Right lobe of liver (tissue), 6 donors: ENCODE results near the gene NAA20. TPM values are rescaled to one million over a fixed set of nuclear protein-coding genes. Genes with fewer than 3 reads are reported as not detected.

ENCODE experiments used
- ATAC-seq, 4 donors: fragments of 200-7000 bp; cut with Tn5 transposase; one replicate each; pipeline ENCODE4 v1.9.1; 2020; ENCODE audit warnings: mild to moderate bottlenecking in 4 of 4, moderate library complexity in 4 of 4
- DNase-seq, 3 donors: peaks; one replicate each; pipeline ENCODE4 v3.0.0-alpha.2; 2020
- H3K27ac ChIP-seq, 3 donors: fragments of 200-600 bp; one replicate each; pipeline ENCODE4 v1.8.0; 2022
- H3K27me3 ChIP-seq, 2 donors: fragments of 200-600 bp; one replicate each; pipeline ENCODE4 v1.8.0; 2022
- H3K36me3 ChIP-seq, 4 donors: fragments of 200-600 bp; sonication (generic) in 1 of 4; one replicate each; pipeline versions ENCODE4 v1.5.1 to v1.8.0; 2017 to 2022; ENCODE audit warnings: control low read depth in 1 of 4
- H3K4me1 ChIP-seq, 4 donors: fragments of 200-600 bp; sonication (generic) in 1 of 4; one replicate each; pipeline versions ENCODE4 v1.5.1 to v1.8.0; 2017 to 2022; ENCODE audit warnings: control low read depth in 1 of 4
- H3K4me3 ChIP-seq, 3 donors: fragments of 200-600 bp; one replicate each; pipeline ENCODE4 v1.8.0; 2022
- H3K9me3 ChIP-seq, 4 donors: fragments of 200-600 bp; sonication (generic) in 1 of 4; one replicate each; pipeline versions ENCODE4 v1.5.1 to v1.8.0; 2017 to 2022; ENCODE audit warnings: control low read depth in 1 of 4
- CTCF ChIP-seq, 4 donors: fragments of 200-600 bp in 3 of 4; fragments of 450-650 bp in 1 of 4; IDR thresholded peaks; one replicate each; pipeline versions ENCODE4 v1.5.1 to v1.8.0; 2016 to 2022; ENCODE audit warnings: antibody characterized with exemption in 4 of 4, mild to moderate bottlenecking in 2 of 4
- POLR2A ChIP-seq: fragments of 450-650 bp; IDR thresholded peaks from one replicate; pipeline ENCODE4 v1.6.1; 2017; ENCODE audit warnings: antibody characterized with exemption, mild to moderate bottlenecking
- WGBS: methylation state at CpG from one replicate; pipeline ENCODE4 v1.1.6; 2018; ENCODE audit warnings: low coverage, low lambda C conversion rate; ENCODE audit not compliant: insufficient coverage; ENCODE audit errors: missing lambda C conversion rate; 5-methylcytosine and 5-hydroxymethylcytosine counted together
- intact Hi-C, 2 donors: fragments of 100-400 bp; cut with DNase I; formaldehyde crosslinking; loops; one replicate each; pipeline versions ENCODE4 v1.11.2 to v1.14.1; 2022
- total RNA-seq, 6 experiments: library from RNA; depleted of rRNA in 2 of 6; stranded (reverse); fragments of >200 nt in 2 of 6; fragmentation: NEBNext Ultra II Directional in 3 of 6; extraction: Animal tissue kit (Norgen Biotek cat#: 25700) in 3 of 6; gene quantifications; one replicate each; pipeline versions ENCODE4 v1.1.0 to v1.2.4, GENCODE V29; 2016 to 2023
- donor health status: DM: no; HTN: yes; CAD: no.
- donor health status: DM: no; HTN: no; CAD: no.
- donor health status: DM: no; HTN: no; CAD: no.
- donor health status: DM: no; HTN: yes; CAD: no.
- donor health status: DM: no; HTN: yes; CAD: no.

The NAA20 gene
- total RNA-seq, 6 experiments from 2014 or later: 34.0 to 48.0 (median 41.7) TPM

GRCh38 chr20:19976595-19977372 is 40.4 kb upstream of the NAA20 start:
- intact Hi-C loops: no loop called here
- peaks cover 0 to 13% (median 0%) of the 10 kb centered on the region in 4 donors for H3K36me3 ChIP-seq
- H3K9me3 ChIP-seq: no peaks in the 10 kb centered on the region
- H3K27ac ChIP-seq: peak overlapping the region in 2 of 3 donors; percentile 29 to 67
- DNase-seq: no peak
- H3K27me3 ChIP-seq: no peaks in the 10 kb centered on the region
- peak in 3 of 4 donors; percentile 12 to 31 (median 20) for ATAC-seq
- no peak overlapping the region for H3K4me3 ChIP-seq
- WGBS: 68% methylated on average over 2 of the region's 8 CpGs
- TF ChIP-seq POLR2A: no peak
- no peak for TF ChIP-seq CTCF (IDR thresholded peaks at IDR 0.05)
- H3K4me1 ChIP-seq: peaks cover 0 to 7% (median 0%) of the 10 kb centered on the region in 4 donors

- Histone ChIP-seq H3K4me3 (no peak overlapping the region), H3K36me3 (peaks cover 0 to 10% (median 0%) of the 10 kb centered on the region in 4 donors), H3K9me3 (no peaks in the 10 kb centered on the region), H3K4me1 (peaks cover 0 to 7% (median 0%) of the 10 kb centered on the region in 4 donors), H3K27ac (peak overlapping the region in 1 of 3 donors; percentile 29), H3K27me3 (no peaks in the 10 kb centered on the region)
- intact Hi-C loops: no loop called here
- 70% methylated on average over 4 of the region's 5 CpGs for WGBS
- no peak for DNase-seq
- no peak for ATAC-seq
- TF ChIP-seq CTCF (IDR thresholded peaks at IDR 0.05) (no peak), POLR2A (no peak)
These were observed 39.8 kb upstream of the NAA20 start for GRCh38 chr20:19977373-19977770.

- no peaks in the 10 kb centered on the region for H3K27me3 ChIP-seq
- 71% methylated on average over 6 of the region's 6 CpGs for WGBS
- H3K36me3 ChIP-seq: peaks cover 0 to 8% (median 0%) of the 10 kb centered on the region in 4 donors
- H3K27ac ChIP-seq: no peak overlapping the region
- no peak overlapping the region for H3K4me3 ChIP-seq
- ATAC-seq (no peak), DNase-seq (no peak)
- TF ChIP-seq POLR2A (no peak), CTCF (IDR thresholded peaks at IDR 0.05) (no peak)
- peaks cover 0 to 3% (median 0%) of the 10 kb centered on the region in 4 donors for H3K4me1 ChIP-seq
- intact Hi-C loops: no loop called here
- H3K9me3 ChIP-seq: no peaks in the 10 kb centered on the region
These were observed 38.5 kb upstream of the NAA20 start for GRCh38 chr20:19978511-19979210.

DNA sequence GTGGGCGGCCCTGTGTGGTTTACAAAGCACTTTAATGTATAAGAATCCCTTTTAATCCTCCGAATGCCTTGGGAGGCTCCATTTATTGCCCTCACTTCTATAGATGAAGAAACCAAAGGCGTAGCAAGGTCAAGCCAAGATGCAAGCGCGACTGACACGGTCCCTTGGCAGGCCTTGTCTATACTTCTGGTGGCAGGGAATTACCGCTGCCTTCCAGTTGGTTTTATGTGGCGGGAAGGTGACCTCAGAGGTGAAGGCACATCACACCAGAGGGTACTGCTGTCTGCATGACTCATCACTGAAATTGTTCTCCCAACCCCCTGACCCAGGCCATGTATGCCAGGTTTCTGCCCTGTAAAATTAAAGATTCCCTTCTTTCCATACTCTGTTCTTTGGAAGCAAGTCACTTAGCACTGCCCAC is 36.1 kb upstream of the NAA20 start:
- Histone ChIP-seq H3K4me3 (no peak overlapping the region), H3K36me3 (peaks cover 0 to under 1% (median 0%) of the 10 kb centered on the region in 4 donors), H3K27me3 (no peaks in the 10 kb centered on the region), H3K9me3 (no peaks in the 10 kb centered on the region), H3K4me1 (peaks cover 0 to 4% (median 0%) of the 10 kb centered on the region in 4 donors), H3K27ac (no peak overlapping the region)
- TF ChIP-seq POLR2A: no peak
- no peak for TF ChIP-seq CTCF (IDR thresholded peaks at IDR 0.05)
- WGBS: 60% methylated on average over 1 of the region's 8 CpGs
- DNase-seq (no peak), ATAC-seq (peak in 1 of 4 donors; percentile 36)
- intact Hi-C loops: loop anchor here in 1 of 2 donors (10.0 kb wide), 1 partner anchor 196 kb away; no protein-coding TSS in a partner anchor
